GM21528 (cell line): ENCODE data around the gene RYR1.
"Not testable (repeated sequence)": the region's sequence is repeated elsewhere in the genome, so short reads cannot be mapped to it uniquely, and the experiment has no call there.

Experiments used
- ATAC-seq: cut with Tn5 transposase; IDR thresholded peaks from one replicate; pipeline ENCODE4 v1.9.1; 2021; ENCODE audit warnings: mild to moderate bottlenecking, moderate library complexity; ENCODE audit not compliant: unreplicated experiment, low FRiP score

Gene RYR1

GRCh38 chr19:38452430-38453366, 19.2 kb downstream of the RYR1 start:
- ATAC-seq = no peak

GRCh38 chr19:38453596-38453995, 20.1 kb downstream of the RYR1 start:
- ATAC-seq = no peak

- ATAC-seq = no peak
Measured at GRCh38 chr19:38455031-38455430, 21.5 kb downstream of the RYR1 start.

- ATAC-seq = no peak
Measured at GRCh38 chr19:38457202-38457601, 23.7 kb downstream of the RYR1 start.

- ATAC-seq = no peak
Measured at GRCh38 chr19:38457690-38458405, 24.4 kb downstream of the RYR1 start.

- no peak for ATAC-seq
Measured at GRCh38 chr19:38458991-38459390, 25.5 kb downstream of the RYR1 start.

GRCh38 chr19:38463365-38463764, 29.9 kb downstream of the RYR1 start:
- no peak for ATAC-seq

- no peak for ATAC-seq
Measured at GRCh38 chr19:38464421-38465082, 31.1 kb downstream of the RYR1 start.

GRCh38 chr19:38466050-38466449, 32.6 kb downstream of the RYR1 start:
- no peak for ATAC-seq

GRCh38 chr19:38467541-38468525, 34.3 kb downstream of the RYR1 start:
- no peak for ATAC-seq

GRCh38 chr19:38469151-38469550, 35.7 kb downstream of the RYR1 start:
- ATAC-seq = no peak

- no peak for ATAC-seq
Measured at GRCh38 chr19:38470788-38471480, 37.4 kb downstream of the RYR1 start.

GRCh38 chr19:38472725-38473124, 39.2 kb downstream of the RYR1 start:
- not testable (repeated sequence) for ATAC-seq

GRCh38 chr19:38473201-38473600, 39.7 kb downstream of the RYR1 start:
- ATAC-seq = no peak

- ATAC-seq = no peak
Measured at GRCh38 chr19:38475176-38475575, 41.7 kb downstream of the RYR1 start.

- ATAC-seq = no peak
Measured at GRCh38 chr19:38478273-38478971, 44.9 kb downstream of the RYR1 start.

GRCh38 chr19:38482496-38482895, 49.0 kb downstream of the RYR1 start:
- no peak for ATAC-seq

- no peak for ATAC-seq
Measured at GRCh38 chr19:38483016-38483630, 49.6 kb downstream of the RYR1 start.
